Heart left ventricle (tissue), 13 donors: Measurements from ENCODE around the gene EIF4G3.

Experiments used
- CTCF ChIP-seq, 12 donors: fragments of 200-600 bp; sonication (generic) in 4 of 12; IDR thresholded peaks; one replicate each; pipeline versions ENCODE4 v1.5.0 to v1.8.0; 2018 to 2022; ENCODE audit warnings: antibody characterized with exemption in 12 of 12, mild to moderate bottlenecking in 5 of 12
- POLR2A ChIP-seq, 2 donors: fragments of 450-650 bp; IDR thresholded peaks; one replicate each; pipeline ENCODE4 v1.6.1; 2017; ENCODE audit warnings: antibody characterized with exemption in 2 of 2, mild to moderate bottlenecking in 2 of 2, moderate library complexity in 2 of 2
- donor health status: ischemic (EF 13 %, LVEDD 7.1; RV severe dilation, severe dysfunction).
- donor health status: DM: no; HTN: yes; CAD: no.
- donor health status: DM: no; HTN: no; CAD: no.
- donor health status: ischemic (EF 25% LVEDD 6.9; RV normal size, moderate dysfunction).
- donor health status: ischemic (EF 25% LVEDD 5.7; RV mildly dilated, moderate dysfunction).
- donor health status: ischemic (EF 35%, LVEDD 5.7; RV mildly dilated, moderate dysfunction).
- donor health status: nonischemic (EF 11% LVEDD 7.7; RV severe dilation, severe dysfunction).
- donor health status: DM: yes; HTN: yes; CAD: no.
- donor health status: PGD.
- donor health status: ischemic (EF 29% LVEDD 5.4; RV normal size, mild dysfunction).
- donor health status: nonischemic (EF 23%, LVEDD 6.1; RV moderate dilation, normal function).

- TF ChIP-seq CTCF (IDR thresholded peaks at IDR 0.05) (no peak), POLR2A (IDR thresholded peaks at IDR 0.05) (no peak)
Observed at GRCh38 chr1:21105807-21106206, 70.9 kb downstream of the EIF4G3 start.
